GM19328 (cell line): ENCODE results near the gene RRP7A.
"Not testable (repeated sequence)": the region's sequence is repeated elsewhere in the genome, so short reads cannot be mapped to it uniquely, and the experiment has no call there.

Source experiments
- ATAC-seq: cut with Tn5 transposase; IDR thresholded peaks from one replicate; pipeline ENCODE4 v1.9.1; 2021; ENCODE audit warnings: mild to moderate bottlenecking, moderate library complexity; ENCODE audit not compliant: unreplicated experiment

RRP7A gene

GRCh38 chr22:42536634-42537033, 17.0 kb upstream of the RRP7A start:
- not testable (repeated sequence) for ATAC-seq

- no peak for ATAC-seq
These were observed 16.6 kb upstream of the RRP7A start for GRCh38 chr22:42536166-42536565.

- ATAC-seq, result not testable (repeated sequence)
These were observed 15.6 kb upstream of the RRP7A start for GRCh38 chr22:42535082-42535731.

GRCh38 chr22:42533638-42533977, 14.0 kb upstream of the RRP7A start:
- ATAC-seq, result no peak

GRCh38 chr22:42531401-42532084, 11.9 kb upstream of the RRP7A start:
- not testable (repeated sequence) for ATAC-seq

GRCh38 chr22:42529435-42529834, 9.8 kb upstream of the RRP7A start:
- not testable (repeated sequence) for ATAC-seq

- ATAC-seq, result no peak
These were observed 9.2 kb upstream of the RRP7A start for GRCh38 chr22:42528591-42529307.

GRCh38 chr22:42522546-42522945, 3.0 kb upstream of the RRP7A start:
- ATAC-seq, result no peak

GRCh38 chr22:42521228-42521546, 1.6 kb upstream of the RRP7A start:
- no peak for ATAC-seq

- ATAC-seq, result not testable (repeated sequence)
These were observed 715 bp downstream of the RRP7A start for GRCh38 chr22:42518638-42519524.

- not testable (repeated sequence) for ATAC-seq
These were observed 2.5 kb downstream of the RRP7A start for GRCh38 chr22:42517103-42517502.

GRCh38 chr22:42515896-42516295, 3.7 kb downstream of the RRP7A start:
- no peak for ATAC-seq

- not testable (repeated sequence) for ATAC-seq
These were observed 4.3 kb downstream of the RRP7A start for GRCh38 chr22:42515304-42515703.

- ATAC-seq, result not testable (repeated sequence)
These were observed 5.3 kb downstream of the RRP7A start for GRCh38 chr22:42514331-42514730.

GRCh38 chr22:42512273-42512990, 7.2 kb downstream of the RRP7A start:
- ATAC-seq, result not testable (repeated sequence)

- ATAC-seq, result no peak
These were observed 8.2 kb downstream of the RRP7A start for GRCh38 chr22:42511401-42511891.

- ATAC-seq, result no peak
These were observed 10.0 kb downstream of the RRP7A start for GRCh38 chr22:42509548-42509947.

GRCh38 chr22:42508975-42509364, 10.6 kb downstream of the RRP7A start:
- not testable (repeated sequence) for ATAC-seq

GRCh38 chr22:42508327-42508974, 11.1 kb downstream of the RRP7A start:
- ATAC-seq, result not testable (repeated sequence)

GRCh38 chr22:42500836-42501179, 18.8 kb downstream of the RRP7A start:
- no peak for ATAC-seq
